Posterior cingulate gyrus (tissue), 11 donors: Measurements from ENCODE around the gene EVL.

Source experiments
- DNase-seq, 10 donors: peaks; one replicate each; pipeline versions ENCODE4 v3.0.0 to v3.0.0-alpha.2; 2020 to 2021; ENCODE audit warnings: mixed read lengths in 3 of 10
- intact Hi-C: fragments of 100-400 bp; cut with DNase I; formaldehyde crosslinking; loops from one replicate; pipeline ENCODE4 v1.15.1; 2023

EVL gene

DNA sequence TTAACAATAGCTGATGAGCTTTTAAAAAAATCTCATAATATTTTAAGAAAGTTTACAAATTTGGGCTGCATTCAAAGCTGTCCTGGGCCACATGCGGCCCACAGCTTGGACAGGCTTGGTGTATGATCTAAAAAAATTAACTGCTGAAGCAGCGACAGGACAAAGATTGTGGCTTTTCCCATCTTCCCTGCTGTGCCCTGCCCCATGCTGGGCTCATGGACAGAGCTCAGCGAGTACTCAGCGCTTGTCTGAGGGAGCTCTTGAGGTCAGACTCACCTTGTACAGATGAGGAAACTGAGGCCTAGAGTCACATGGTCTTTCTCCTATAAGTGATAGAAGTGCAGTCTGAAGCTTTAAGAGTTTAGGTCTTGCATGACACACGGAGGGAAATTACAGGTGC is 15.0 kb downstream of the EVL start:
- no peak for DNase-seq
- intact Hi-C loops, result no loop called here

DNA sequence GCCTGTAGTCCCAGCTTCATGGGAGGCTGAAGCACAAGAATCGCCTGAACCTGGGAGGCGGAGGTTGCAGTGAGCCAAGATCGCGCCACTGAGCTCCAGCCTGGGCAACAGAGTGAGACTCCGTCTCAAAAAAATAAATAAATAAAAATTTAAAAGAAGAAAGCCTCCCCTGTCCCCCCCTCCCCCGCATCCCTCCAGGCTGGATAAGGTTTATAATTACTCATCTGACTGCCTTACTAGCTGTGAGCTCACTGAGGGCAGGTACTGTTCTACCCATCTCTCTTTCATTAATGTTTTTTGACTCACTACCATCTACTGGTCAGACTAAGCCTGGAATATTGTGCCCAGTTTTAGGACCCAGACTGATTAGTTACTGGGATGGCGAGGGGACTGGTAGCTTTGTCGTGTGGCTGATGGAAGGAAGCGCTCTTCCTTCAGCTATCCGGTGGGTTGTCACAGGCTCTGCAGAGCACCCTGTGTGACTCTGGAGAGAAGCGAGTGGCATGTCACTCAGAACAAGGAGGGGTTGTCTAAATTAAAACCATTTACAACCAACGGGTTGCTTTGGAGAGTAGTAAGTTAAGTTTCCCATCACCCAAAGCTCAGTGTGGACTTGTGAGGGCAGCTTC is 16.9 kb downstream of the EVL start:
- no peak for DNase-seq
- intact Hi-C loops, result no loop called here

DNA sequence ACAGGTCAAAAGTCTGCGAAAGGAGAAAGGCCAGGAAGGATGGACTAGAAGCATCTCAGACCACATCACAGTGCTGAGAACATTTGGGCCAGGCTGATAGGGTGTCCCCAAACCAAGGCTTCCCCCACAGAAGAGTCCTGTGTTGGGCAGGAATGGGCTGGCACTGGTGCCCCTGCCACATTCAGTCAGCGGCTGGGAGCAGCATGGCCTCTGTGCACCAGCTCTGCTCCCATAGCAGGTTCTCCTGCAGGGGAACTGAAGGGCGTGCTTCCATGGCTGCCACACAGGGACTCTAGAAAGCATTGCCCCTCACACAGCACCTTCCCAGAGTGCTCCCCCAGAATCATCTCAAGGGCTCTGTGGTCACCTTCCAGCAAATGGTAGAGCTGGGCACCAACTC is 17.5 kb downstream of the EVL start:
- no peak for DNase-seq
- intact Hi-C loops, result no loop called here

DNA sequence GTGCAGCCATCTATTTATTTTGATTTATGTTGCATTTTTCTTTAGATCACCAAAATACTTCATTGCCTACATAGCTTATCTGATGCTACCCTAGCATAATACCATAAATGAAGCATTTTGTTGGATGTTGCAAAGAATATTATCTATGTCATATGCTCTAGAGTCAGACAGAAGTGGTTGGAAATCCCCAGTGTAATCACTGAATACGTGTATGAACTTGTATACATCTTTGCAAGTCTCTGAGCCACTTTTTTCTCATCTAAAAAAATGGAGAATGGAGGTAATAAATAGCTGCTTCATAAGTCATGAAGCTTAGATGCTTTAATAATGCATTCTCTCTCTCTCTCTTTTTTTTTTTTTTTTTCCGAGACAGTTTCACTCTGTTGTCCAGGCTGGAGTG is 18.5 kb downstream of the EVL start:
- DNase-seq, result no peak
- intact Hi-C loops, result no loop called here

DNA sequence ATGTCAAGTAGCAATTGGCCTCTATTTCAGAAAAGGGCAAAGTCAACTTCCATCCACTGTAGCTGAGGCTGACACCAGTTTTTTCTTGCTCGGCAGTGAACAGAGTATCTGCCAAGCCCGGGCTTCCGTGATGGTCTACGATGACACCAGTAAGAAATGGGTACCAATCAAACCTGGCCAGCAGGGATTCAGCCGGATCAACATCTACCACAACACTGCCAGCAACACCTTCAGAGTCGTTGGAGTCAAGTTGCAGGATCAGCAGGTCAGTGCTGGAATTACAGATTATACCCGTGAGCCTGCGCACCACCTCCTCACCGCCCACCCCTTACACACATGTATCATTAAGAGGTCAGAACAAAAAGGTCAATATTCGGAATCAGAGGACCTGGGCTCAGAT is 19.4 kb downstream of the EVL start:
- no peak for DNase-seq
- intact Hi-C loops, result no loop called here

DNA sequence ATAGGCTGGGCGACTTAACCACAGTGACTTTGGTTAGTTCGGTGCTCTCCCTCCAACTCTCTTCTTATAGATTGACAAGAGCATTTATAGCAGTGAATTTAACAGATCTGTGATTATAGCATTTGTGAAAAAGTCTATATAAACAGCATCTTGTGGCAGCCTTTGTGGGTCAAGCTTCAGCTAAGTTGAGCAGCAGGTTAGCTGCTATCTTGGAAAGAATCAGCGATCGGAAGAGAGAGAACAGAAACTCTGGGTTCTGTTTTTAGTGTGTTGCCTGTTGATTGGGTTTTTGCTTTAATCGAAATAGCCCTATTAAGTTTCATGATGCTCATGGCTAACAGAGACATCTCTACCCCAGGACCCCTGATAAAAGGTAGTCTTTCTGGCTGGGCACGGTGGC is 20.2 kb downstream of the EVL start:
- intact Hi-C loops, result no loop called here
- DNase-seq, result no peak

DNA sequence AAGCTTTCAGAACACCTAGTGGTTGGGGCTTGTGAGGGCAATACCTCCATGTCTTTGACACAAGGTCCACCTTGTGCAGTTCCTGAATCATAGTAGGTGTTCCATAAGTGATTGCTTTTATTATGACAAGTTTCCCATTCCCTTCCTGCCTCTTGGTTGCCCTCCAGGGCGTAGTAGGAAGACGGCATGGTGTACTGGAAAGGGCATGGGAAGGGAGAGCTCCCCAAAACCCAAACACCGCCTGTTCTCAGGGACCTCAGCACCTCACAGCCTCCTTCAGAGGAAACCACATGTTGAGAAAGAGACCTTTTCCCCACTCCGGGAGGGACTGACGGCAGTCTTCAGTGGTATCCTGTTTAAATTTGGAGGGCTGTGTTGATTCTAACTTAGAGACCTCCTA is 21.1 kb downstream of the EVL start:
- intact Hi-C loops, result no loop called here
- DNase-seq, result peak in 1 of 10 donors; percentile 19

DNA sequence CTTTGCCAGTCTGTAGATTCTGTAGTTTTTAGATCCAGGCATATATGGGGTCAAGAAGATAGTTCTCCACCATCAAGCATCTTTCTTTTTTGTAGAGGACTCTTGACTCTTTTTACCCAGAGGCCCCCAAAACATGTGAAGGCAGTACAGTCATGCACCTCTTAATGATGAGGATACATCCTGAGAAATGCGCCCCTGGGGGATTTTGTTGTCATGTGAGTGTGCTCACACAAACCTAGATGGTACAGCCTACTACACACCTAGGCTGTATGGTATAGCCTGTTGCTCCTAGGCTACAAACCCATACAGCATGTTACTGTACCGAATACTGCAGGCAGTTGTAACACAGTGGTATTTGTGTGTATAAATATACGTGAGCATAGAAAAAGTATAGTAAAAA is 23.0 kb downstream of the EVL start:
- no peak for DNase-seq

DNA sequence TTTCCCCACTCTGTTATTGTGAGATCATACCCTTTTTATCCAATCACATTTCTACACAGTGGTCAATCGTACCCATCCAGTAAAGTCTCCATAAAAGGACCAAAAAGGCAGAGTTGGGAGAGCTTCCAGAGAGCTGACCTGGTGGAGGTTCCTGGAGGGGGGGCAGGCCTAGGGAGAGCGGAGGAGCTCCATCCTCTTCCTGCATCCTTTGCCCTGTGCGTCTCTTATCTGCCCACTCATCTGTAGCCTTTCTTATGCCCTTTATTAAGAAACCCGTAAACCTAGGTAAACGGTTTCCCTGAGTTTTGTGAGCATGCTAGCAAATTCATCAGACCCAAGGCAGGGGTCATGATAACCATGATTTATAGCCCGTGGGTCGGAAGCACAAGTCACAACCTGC is 26.2 kb downstream of the EVL start:
- intact Hi-C loops, result no loop called here

More for the DNA sequence above, 23.0 kb downstream of the EVL start:
- intact Hi-C loops, result no loop called here

DNA sequence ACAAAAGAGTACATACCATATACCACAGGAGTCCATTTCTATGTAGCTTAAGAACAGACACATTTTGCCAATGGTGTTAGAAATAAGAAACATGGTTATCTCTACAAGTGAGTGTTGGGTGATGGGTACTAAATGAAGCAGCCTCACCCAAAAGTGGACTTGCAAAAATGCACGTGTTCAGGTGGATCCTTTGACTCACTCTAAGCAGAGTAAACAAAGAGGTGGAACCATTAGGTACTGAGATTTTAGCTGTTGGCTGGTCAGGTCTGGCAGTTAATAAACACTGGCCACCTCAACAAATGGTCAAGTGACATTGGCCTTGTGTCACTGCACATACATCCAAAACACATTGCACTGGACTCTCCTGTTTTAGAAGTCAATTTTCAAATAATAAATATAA is 27.6 kb downstream of the EVL start:
- DNase-seq, result no peak
- intact Hi-C loops, result no loop called here

More for the DNA sequence above, 26.2 kb downstream of the EVL start:
- peak in 1 of 10 donors; percentile 26 for DNase-seq

DNA sequence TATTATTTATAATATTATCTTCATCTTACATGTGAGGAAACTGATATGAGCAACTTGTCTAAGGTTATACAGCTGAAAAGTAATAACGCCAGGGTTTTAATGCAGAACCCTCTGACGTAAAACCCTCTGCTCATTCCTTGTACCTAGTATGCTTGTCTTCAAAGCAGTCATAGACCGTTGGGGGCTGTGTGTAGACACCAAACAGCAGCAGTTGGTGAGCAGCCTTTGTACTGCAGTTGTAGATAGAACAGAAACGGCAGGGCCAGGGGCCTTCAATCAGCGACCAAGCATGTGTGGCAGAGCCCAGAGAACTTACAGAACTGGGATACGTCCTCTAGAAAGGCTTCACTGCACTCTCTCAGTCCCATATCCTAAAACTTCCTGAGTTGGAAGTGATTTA is 28.1 kb downstream of the EVL start:
- intact Hi-C loops, result no loop called here
- peak in 1 of 10 donors; percentile 5 for DNase-seq

DNA sequence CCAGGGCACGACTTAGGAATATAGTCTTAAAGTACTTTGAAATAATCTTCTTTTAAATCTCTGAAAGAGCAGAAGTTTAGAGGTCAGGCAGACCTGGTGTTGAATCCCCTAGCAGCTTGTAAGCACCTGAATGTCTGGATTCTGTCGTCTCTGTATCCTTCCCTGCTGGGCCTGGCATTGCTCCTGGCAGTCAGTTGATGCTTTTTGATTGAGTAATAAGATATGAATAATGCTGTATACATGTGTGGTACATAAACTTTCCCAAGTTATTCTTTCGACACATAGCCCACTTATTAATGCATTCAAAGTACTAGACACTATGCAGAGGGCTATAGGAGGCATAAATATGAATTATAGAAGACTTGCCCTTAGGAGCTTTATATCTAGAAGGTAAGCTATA is 31.4 kb downstream of the EVL start:
- intact Hi-C loops, result no loop called here

DNA sequence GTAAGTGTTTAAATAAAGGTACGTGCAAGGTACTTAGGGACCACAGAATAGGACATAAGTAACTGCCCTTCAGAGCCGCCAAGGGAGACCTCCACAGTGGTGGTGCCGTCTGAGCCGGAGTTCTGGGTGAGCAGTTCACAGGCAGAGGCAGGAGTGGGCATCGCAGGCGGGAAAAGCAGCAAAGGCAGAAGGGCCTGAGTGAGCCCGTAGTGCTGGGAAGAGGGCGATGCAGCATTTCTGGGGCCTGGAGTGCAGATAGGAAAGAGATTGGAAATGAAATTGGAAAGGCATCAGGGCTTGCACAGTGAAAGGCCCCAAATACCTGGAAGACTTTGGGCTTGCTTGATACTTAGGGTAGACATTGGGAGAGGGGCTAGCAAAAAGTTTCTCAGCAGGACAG is 32.9 kb downstream of the EVL start:
- peak in 1 of 10 donors; percentile 54 for DNase-seq

More for the DNA sequence above, 31.4 kb downstream of the EVL start:
- DNase-seq, result peak in 1 of 10 donors; percentile 10

DNA sequence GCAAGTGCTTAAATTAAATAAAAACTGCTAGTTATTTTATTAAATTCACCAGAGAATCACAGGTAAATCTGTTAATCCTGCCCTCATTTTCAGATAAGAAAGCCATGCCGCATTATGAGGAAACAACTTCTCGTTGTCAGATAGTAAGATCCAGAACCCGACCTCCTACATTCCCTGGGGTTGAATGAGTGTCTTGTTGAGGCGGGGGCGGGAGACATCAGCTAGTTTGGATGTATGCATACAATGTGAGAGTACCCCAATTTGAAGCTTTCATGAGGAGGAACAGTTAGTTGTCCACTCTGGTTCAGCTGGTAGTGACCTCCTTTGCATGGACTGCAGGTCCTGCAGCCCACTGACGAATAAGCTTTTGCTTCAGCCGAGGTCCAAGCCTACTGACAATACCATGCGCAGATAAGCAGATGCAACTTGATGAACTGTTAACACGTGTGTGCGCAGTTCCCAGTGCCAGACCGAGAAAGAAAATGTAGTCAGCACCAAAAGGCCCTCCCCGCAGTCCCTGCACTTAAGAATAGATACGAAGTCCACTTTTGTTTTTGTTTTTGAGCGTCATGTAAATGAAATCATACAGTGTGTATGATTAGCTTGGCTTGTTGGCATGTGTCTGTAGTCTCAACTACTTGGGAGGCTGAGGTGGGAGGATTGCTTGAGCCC is 34.9 kb downstream of the EVL start:
- peak in 1 of 10 donors; percentile 29 for DNase-seq
- intact Hi-C loops, result no loop called here

More for the DNA sequence above, 32.9 kb downstream of the EVL start:
- intact Hi-C loops, result no loop called here

DNA sequence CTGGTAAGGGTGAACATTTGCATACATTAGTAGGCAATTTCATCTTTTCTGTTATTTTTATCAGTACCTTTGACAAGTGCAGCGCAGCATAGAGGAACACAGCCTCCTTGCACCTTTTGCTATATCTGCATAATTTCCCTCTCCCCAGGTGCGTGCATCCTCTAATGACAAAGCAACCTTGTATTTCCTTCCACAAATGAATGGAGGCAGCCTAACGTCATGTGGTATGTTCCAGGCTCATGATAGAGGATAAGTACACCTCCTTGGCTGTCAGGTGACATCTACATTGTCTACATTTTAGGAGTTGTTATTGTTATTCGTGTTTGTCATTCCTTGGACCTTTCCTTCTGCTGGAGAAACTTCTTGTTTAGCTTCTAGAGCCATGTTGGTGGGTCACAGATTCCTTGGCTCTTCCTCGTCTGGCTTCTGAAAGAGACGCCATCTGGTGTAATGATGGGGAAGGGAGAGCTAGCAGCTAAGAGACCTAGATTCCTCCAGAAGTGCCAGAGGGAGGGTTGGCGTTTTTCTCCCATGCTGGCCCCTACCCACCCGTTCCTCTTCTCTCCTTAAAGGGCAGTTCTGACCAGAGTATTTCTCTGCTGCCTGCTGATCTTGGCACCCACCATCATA is 37.0 kb downstream of the EVL start:
- peak in 1 of 10 donors; percentile 33 for DNase-seq

DNA sequence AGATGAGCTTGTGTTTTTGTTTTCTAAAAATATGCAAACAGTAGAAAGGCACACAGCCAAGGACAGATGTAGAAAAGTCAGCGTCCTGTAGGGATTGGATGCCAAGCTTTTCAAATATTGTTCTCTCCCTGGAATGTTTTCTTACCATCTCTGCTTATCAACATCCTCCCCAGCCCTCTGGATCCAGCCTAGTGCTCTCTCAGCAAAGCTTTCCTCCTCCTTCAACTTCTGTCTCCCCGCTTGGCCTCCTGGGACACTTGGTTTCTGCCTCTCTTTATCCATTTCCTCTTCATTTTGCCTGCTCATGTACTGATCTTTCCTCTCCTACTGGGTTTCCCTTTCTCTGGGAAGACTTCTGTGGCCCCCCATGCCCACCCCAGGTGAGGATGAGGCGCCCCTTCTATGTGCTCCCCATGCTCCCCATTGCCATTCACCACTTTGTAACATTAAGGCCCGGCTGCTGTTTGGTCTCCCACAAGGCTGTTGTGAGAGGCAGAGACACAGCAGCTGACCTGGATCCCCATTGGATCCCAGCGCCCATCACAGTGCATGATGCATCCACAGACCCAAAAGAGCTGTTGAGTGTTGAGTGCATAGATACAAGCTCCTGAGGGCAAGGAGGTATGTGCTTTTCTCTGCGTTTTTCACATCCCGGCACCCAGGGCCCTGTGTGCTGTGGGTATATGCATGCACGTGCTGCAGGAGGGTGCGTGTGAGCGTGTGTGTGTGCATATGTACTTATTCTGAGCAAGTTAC is 38.2 kb downstream of the EVL start:
- intact Hi-C loops, result no loop called here
- peak in 1 of 10 donors; percentile 82 for DNase-seq

More for the DNA sequence above, 37.0 kb downstream of the EVL start:
- intact Hi-C loops, result no loop called here

DNA sequence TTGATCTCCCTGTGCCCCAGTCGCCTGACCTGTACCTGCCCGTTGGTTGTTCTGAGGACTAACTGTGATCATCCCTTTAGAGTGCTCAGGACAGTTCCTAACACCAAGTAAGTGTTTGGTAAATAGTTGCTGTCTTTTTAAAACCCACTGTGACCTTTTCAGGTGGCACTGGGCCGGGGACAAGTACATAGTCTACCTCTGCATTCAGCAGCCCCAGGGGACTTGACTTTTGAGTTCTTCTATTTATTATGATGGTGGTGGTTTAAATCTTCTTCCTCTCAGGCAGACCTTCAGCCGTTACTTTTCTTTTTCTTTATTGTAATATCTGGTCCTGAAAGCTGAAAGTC is 38.8 kb downstream of the EVL start:
- intact Hi-C loops, result no loop called here

DNA sequence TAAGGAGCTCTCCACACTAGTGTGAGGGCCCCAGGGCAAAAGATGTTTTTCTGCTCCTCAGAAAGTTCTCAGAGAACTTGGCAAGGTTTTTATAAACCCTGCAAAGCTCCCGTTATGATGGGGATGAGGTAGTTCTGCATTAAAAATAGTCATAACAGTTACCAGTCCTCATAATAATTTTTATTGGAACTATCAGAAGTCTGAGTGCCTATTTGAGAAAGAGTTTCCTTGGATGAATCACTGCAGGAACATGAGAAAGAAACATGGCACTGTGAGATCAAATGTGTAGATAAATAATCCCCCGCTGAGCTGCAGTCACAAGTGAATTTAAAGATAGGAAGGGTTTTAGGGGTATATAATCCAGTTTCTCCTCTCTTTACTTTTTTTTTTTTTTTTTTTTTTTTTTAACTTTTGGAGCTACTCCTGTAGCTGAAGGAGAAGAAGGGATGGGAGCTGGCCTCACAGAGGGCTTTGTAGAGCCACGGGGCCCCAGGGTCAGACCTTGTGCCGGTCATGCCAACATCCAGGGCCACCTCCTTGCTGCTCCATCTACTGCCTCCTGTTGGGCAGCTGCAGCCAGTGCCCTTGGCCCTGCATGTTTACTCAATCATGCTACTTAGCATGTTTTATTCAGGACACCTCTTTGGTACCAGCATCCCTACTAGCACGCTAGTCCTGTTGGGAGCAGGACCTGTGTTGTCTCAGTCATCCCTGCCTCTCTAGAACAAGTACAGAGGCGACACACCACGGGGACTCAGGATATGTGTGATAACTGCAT is 39.5 kb downstream of the EVL start:
- peak in 1 of 10 donors; percentile 61 for DNase-seq
- intact Hi-C loops, result no loop called here

More for the DNA sequence above, 38.8 kb downstream of the EVL start:
- DNase-seq, result no peak

DNA sequence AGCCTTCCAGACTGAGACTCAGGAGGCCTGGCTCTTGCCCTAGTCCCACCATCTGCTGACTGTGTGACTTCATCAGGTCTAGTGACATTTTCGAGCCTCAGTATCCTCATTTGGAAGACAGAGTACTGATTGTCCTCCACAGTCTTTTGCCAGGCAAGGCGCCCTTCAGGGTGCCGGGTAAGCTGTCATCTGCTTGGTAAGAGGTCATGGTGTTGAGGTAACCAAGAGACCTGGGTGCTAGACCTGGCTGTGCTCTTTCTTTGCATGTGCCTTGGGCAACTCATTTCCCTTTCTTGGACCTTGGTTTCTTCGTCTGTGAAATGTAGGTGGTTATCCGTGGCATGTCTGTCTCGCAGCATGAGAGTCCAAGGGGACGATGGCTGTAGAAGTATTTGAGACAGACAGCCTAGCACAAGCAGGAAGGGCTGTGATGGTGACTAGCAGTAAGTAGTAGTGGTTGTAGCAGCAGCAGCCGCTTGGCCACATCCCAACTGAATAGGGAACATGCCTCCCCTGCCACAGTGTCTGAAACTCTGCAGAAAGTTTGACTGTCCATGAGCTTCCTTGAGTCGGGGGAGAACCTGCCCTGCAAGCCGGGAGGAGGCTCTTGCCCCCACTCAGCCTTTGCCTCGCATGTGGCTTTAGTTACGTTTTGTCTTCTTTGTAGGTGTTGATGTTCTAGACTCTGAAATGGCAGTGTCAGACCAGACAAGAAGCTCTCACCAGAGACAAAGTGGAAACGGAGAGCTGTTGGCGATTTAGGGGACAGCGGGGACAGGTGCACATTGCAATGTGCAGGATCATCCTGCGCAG is 40.3 kb downstream of the EVL start:
- intact Hi-C loops, result no loop called here

More for the DNA sequence above, 40.3 kb downstream of the EVL start:
- peak in 2 of 10 donors; percentile 33 to 83 for DNase-seq
